Sigmoid colon (tissue), 4 donors: Measurements from ENCODE around the gene C1orf210.

Experiments
- EP300 ChIP-seq, 4 donors: sonication (generic); formaldehyde crosslinking; IDR thresholded peaks; one replicate each; pipeline ENCODE4 v1.6.1; 2017; ENCODE audit warnings: antibody characterized with exemption in 4 of 4
- POLR2A ChIP-seq, 2 donors: fragments of 450-650 bp; IDR thresholded peaks; one replicate each; pipeline ENCODE4 v1.6.1; 2016; ENCODE audit warnings: antibody characterized with exemption in 2 of 2, mild to moderate bottlenecking in 2 of 2, moderate library complexity in 2 of 2
- POLR2AphosphoS5 ChIP-seq, 4 donors: sonication (generic); formaldehyde crosslinking; IDR thresholded peaks; one replicate each; pipeline ENCODE4 v1.6.1; 2017; ENCODE audit warnings: antibody characterized with exemption in 4 of 4
- TF ChIP-seq, protein P1 (sequence below), 4 experiments: fragments of 450-650 bp in 3 of 4; fragments of 200-600 bp in 1 of 4; IDR thresholded peaks; one replicate each; pipeline ENCODE4 v1.5.1; 2016 to 2019; ENCODE audit warnings: antibody characterized with exemption in 4 of 4, mild to moderate bottlenecking in 3 of 4, moderate library complexity in 2 of 4

- TF ChIP-seq, protein P1, sequence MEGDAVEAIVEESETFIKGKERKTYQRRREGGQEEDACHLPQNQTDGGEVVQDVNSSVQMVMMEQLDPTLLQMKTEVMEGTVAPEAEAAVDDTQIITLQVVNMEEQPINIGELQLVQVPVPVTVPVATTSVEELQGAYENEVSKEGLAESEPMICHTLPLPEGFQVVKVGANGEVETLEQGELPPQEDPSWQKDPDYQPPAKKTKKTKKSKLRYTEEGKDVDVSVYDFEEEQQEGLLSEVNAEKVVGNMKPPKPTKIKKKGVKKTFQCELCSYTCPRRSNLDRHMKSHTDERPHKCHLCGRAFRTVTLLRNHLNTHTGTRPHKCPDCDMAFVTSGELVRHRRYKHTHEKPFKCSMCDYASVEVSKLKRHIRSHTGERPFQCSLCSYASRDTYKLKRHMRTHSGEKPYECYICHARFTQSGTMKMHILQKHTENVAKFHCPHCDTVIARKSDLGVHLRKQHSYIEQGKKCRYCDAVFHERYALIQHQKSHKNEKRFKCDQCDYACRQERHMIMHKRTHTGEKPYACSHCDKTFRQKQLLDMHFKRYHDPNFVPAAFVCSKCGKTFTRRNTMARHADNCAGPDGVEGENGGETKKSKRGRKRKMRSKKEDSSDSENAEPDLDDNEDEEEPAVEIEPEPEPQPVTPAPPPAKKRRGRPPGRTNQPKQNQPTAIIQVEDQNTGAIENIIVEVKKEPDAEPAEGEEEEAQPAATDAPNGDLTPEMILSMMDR (IDR thresholded peaks at IDR 0.05), result no peak
- TF ChIP-seq POLR2A (IDR thresholded peaks at IDR 0.05) (no peak), POLR2AphosphoS5 (IDR thresholded peaks at IDR 0.05) (no peak), EP300 (IDR thresholded peaks at IDR 0.05) (no peak)
These were observed 27.5 kb upstream of the C1orf210 start for GRCh38 chr1:43312663-43313515.
